Measurements from ENCODE around the gene GSK3A.

GSK3A gene

DNA sequence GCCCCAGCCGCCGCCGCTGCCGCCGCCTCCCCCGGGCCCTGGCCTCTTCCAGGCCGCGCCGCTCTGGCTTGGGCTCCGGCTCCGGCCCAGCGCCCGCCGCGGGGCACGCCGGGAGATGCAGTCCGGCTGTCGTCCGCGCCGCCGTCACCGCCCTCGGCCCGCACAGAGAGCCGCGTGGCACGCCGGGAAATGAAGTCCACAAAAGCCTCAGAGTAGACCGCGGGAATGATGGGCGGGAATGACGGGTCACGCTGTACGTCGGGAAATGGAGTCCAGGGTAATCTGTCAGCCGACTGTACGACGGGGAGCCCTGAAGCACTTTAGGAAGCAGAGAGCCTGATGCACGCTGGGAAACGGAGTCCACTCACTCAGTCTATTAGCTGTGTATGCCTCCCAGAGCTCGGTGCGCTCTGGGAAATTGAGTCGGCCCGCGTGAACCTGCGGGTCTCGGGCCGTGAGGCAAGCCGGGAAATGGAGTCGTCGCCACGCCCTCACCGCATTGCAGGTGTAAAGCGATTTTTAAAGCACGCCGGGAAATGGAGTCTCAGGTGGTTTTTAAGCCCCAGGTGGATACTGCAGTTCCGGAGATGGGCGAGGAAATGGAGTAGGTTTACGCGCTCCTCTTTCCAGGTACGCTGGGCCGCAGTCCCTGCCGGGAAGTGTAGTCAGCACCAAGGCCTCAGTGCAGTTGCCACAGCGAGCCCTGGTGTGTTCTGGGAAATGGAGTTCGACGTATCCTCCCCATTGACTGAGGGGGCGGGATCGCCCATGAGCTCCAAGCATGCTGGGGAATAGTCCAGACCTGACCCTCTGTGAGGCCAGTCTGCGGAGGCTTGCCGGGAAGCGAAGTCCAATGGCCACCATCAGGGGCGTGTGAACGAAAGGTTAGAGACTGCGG, at the start of gene GSK3A:
TSS of gene GSK3A (minus strand) at position 91 of the 898 bp plus-strand sequence. CDS start 137 bp downstream, outside the sequence.
- in situ Hi-C loops (cut with HindIII; ENCODE audit: low sequenced_read_pairs) = no loop called here

DNA sequence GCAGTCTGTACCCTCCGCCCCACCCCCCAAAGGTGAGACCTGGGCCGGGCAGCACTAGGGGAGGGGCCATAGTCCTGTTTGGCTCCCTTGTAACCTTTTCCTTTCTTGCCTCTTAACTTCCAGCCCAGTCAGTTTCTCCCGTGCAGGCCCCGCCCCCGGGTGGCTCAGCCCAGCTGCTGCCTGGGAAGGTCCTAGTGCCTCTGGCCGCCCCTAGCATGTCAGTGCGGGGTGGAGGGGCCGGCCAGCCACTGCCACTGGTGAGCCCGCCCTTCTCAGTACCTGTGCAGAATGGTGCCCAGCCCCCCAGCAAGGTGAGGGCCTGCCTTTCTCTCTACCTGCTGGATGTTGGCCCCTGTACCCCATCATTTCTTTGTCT, 49.0 kb upstream of the GSK3A start:
- in situ Hi-C loops (cut with HindIII; ENCODE audit: low sequenced_read_pairs) = no loop called here

DNA sequence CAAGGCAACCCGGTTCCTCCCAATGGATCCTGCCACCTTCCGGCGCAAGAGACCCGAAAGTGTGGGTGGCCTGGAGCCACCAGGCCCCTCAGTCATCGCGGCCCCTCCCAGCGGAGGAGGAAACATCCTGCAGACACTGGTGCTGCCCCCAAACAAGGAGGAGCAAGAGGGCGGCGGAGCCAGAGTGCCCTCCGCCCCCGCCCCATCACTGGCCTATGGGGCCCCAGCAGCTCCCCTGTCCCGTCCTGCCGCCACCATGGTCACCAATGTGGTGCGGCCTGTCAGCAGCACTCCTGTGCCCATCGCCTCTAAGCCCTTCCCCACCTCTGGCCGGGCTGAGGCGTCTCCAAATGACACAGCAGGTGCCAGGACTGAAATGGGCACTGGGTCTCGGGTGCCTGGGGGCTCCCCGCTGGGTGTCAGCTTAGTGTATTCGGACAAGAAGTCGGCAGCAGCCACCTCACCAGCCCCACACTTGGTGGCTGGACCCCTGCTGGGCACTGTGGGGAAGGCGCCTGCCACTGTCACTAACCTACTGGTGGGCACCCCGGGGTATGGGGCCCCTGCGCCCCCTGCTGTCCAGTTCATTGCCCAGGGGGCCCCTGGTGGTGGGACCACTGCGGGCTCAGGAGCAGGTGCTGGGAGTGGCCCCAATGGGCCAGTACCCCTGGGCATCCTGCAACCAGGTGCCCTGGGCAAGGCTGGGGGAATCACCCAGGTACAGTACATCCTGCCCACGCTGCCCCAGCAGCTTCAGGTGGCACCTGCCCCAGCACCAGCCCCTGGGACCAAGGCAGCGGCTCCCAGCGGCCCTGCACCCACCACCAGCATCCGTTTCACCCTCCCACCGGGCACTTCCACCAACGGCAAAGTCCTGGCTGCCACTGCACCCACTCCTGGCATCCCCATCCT, 48.4 kb upstream of the GSK3A start:
- in situ Hi-C loops (cut with HindIII; ENCODE audit: low sequenced_read_pairs) = no loop called here

DNA sequence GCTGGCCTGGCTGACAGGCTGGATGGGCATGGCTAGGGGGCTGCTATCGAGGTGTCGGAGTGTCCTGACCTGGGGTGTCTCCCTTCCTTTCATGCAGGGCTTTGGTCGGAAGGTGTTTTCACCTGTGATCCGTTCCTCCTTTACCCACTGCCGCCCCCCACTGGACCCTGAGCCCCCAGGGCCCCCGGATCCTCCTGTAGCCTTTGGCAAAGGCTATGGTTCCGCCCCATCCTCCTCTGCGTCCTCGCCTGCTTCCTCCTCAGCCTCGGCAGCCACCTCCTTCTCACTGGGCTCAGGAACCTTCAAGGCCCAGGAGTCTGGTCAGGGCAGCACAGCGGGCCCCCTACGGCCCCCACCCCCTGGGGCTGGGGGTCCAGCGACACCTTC, 47.7 kb upstream of the GSK3A start:
- in situ Hi-C loops (cut with HindIII; ENCODE audit: low sequenced_read_pairs) = no loop called here

GRCh38 chr19:42289556-42290041, 47.2 kb upstream of the GSK3A start:
- in situ Hi-C loops (cut with HindIII; ENCODE audit: low sequenced_read_pairs) = no loop called here

GRCh38 chr19:42288881-42289555, 46.6 kb upstream of the GSK3A start:
- in situ Hi-C loops (cut with HindIII; ENCODE audit: low sequenced_read_pairs) = no loop called here

DNA sequence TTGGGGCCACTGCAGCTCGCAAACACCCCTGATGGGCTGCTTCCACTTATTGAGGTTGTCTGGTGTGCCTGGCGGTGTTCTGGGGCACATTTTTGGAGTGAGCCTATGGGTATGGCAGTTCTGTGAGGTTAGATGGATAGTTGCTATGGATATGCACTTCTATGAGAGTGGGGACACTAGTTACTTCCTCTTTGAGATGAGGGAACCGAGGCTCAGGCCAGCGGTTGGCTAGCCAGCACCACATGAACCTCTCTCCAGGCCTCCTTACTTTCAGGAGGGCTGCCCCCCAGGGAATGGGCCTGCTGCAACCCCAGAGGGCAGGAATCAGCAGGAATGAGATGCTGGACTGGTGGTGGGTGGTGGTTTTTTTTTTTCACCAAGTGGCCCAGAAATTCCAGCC, 46.0 kb upstream of the GSK3A start:
- in situ Hi-C loops (cut with HindIII; ENCODE audit: low sequenced_read_pairs) = no loop called here

DNA sequence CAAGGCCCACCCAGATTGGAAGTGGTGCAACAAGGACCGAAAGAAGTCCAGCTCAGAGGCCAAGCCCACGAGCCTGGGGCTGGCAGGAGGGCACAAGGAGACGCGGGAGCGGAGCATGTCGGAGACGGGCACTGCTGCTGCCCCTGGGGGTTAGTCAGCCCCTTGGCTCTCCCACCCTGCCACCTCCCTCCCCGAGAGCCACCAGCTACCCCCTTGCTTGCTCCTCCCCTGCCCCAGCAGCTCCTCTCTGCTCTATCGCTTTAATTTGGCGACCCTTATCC, 45.4 kb upstream of the GSK3A start:
- in situ Hi-C loops (cut with HindIII; ENCODE audit: low sequenced_read_pairs) = no loop called here

GRCh38 chr19:42287017-42287826, 44.8 kb upstream of the GSK3A start:
- in situ Hi-C loops (cut with HindIII; ENCODE audit: low sequenced_read_pairs) = no loop called here

DNA sequence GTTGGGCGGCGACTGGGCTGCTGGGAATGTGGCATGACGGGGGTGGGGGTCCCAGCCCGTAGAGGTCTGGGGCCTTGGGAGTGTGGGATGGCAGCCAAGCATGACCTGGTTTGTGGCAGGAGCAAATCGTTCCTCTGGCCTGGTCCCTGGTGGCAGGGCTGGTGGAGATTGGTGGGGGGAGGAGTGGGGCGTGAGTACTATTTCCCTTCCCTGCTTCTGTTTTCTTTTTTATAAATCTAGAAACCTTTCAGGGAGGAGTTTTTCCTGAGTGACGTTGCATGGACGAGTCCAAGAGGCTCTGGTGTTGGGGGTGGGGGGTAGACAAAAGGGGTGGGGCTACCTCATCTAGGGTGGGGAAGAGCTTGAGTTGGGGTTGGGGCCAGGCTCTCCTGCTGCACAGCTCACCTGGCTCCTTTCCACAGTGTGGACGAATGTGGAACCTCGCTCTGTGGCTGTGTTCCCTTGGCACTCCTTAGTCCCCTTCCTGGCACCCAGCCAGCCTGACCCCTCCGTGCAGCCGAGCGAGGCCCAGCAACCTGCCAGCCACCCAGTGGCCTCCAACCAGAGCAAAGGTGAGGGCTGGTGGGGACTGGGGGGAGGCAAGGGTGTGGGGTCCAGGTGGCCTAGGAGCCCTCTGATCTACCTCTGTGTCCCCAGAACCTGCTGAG, 44.1 kb upstream of the GSK3A start:
- in situ Hi-C loops (cut with HindIII; ENCODE audit: low sequenced_read_pairs) = no loop called here

DNA sequence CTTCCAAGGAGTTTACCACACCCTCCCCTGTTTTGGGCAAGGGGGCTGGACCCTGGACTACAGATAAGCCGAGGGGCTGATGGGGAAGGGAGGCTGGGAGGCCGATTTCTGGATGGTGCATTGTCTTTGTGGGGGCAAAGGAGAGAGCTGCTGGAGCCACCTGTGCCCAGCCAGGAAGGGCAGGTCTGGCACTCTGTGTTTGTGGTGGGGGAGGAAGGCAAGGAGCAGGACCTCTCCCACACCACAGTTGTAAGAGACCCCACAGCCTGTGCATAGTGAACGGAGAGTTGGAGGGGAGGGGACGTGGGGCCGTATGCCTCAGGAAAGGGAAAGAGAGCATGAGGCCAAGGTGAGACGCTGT, 43.6 kb upstream of the GSK3A start:
- in situ Hi-C loops (cut with HindIII; ENCODE audit: low sequenced_read_pairs) = no loop called here

- in situ Hi-C loops (cut with HindIII; ENCODE audit: low sequenced_read_pairs) = no loop called here
Observed at GRCh38 chr19:42285541-42285941, 43.1 kb upstream of the GSK3A start.

GRCh38 chr19:42284591-42285341, 42.4 kb upstream of the GSK3A start:
- in situ Hi-C loops (cut with HindIII; ENCODE audit: low sequenced_read_pairs) = no loop called here

DNA sequence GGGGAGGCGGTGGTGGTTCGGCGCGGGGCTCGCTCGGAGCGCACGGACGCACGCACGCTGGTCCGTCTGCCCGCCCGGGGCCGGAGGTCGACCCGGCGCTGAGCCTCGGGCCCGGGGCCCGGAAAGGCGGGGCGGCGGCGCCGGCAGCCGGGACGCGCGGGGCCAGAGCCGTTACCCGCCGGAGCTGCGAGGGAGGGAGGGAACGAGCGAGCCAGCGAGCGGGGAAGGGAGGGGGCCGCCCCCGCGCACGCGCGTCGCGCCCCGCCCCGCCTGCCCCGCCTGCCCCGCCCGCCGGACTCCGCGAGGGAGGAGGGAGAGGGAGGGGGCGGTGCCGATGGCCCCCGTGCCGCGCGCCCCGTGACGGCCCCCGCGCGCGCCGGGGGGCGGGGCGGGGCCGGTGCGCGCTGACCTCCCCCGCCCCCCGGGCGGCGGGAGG, 41.7 kb upstream of the GSK3A start:
- in situ Hi-C loops (cut with HindIII; ENCODE audit: low sequenced_read_pairs) = no loop called here

- in situ Hi-C loops (cut with HindIII; ENCODE audit: low sequenced_read_pairs) = no loop called here
Observed at GRCh38 chr19:42283188-42284065, 41.0 kb upstream of the GSK3A start.

DNA sequence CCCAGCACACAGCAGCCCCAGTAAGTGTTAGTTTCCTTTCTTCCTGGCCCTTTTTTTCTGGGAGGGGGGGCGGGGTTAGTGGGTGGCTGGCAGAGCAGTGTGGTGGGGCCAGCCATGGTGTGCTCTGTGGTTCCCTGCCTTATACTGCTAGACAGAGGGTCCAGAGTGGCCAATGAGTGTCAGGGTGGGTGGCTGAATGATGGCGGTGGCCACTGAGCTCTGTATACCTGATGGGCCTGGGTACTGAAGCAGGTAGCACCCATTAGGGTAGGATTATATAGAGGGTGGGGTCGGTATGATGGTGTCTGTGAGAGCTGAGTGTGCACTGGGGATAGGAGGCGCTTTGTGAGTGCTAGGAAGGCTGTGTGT, 40.4 kb upstream of the GSK3A start:
- in situ Hi-C loops (cut with HindIII; ENCODE audit: low sequenced_read_pairs) = no loop called here

DNA sequence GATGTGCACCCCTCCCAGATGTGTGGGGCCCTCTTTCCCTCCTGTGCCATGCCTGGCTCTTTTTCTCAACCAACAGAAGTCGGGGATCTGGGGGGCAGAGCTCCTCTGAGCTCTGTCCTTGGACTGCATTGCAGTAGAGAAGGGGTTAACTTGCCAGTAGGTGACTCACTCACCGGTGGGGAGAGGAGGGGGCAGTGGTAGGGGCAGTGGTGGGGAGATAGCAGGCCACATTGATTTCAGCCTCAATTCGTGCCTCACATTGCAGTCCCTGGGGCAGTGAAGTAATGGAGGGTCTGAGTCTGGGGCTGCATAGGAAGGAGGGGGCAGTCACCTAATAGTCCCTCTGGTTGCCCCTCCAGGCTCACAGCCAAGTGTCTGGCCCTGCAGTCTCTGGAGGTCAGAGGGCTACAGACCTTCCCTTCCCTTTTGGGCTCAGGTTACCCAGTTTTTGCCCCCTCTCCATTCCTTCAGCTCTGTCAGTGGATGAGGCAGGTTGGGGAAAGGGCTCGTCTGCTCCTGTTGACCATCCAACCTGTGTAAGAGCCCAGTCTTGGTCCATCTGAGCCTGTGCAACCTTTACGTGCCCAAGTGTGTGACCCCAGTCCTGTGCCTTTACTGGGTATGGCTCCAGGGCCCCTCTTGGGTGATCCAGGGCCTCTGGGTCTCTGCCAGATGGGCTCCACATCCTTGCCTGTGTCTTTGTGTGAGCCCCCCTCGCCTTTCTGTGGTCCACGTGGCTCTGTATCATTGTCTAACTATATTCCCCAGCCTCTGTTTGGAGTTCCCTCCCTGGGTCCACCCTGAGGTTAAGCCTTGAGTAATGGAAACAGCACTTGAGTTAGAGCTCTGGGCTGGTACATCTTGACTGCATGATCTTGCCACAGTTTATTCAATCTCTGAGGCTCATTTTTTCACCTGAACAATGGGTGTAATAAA, 39.7 kb upstream of the GSK3A start:
- in situ Hi-C loops (cut with HindIII; ENCODE audit: low sequenced_read_pairs) = no loop called here
